AG04449 (cell line): Measurements from ENCODE around the gene PROS1.

Experiments
- CTCF ChIA-PET: fragments of 350-600 bp; formaldehyde crosslinking; extraction: SDS; loops from one replicate; lab custom pipeline; 2021; ENCODE audit warnings: antibody characterized with exemption; lab: Yijun Ruan, JAX
- POLR2A ChIA-PET: fragments of 400-600, 350-600 bp; formaldehyde crosslinking; extraction: SDS; loops from one replicate; lab custom pipeline; 2020; ENCODE audit warnings: antibody characterized with exemption, inconsistent platforms; lab: Yijun Ruan, JAX
- DNase-seq: peaks from one replicate; pipeline ENCODE4 v3.0.0-alpha.2; 2010; ENCODE audit warnings: low read depth, low spot score
- H3K4me3 ChIP-seq: 2 replicates; pipeline ENCODE4 v1.5.1; 2011; ENCODE audit warnings: low read depth, mild to moderate bottlenecking, control low read depth, low read length
- CTCF ChIP-seq: IDR thresholded peaks from one replicate; pipeline ENCODE4 v1.5.1; 2011; ENCODE audit warnings: mild to moderate bottlenecking, moderate library complexity, low read length, control low read depth, inconsistent platforms; ENCODE audit not compliant: insufficient read depth; ENCODE audit errors: missing control alignments

PROS1 gene

GRCh38 chr3:94011233-94011711 lies 37.6 kb upstream of the PROS1 start:
- TF ChIP-seq CTCF, result no peak
- POLR2A ChIA-PET, result no interaction called here
- no peak for DNase-seq
- CTCF ChIA-PET, result interaction anchor here (1.3 to 7.5 kb wide), 3 partner anchors 8 to 58 kb away, joined by 3 to 44 read pairs (median 6); partner anchors contain the start of genes DHFR2 and NSUN3
- no peak overlapping the region for H3K4me3 ChIP-seq

GRCh38 chr3:94009608-94010007 lies 35.9 kb upstream of the PROS1 start:
- CTCF ChIA-PET, result interaction anchor here (1.3 kb wide), 1 partner anchor 60 kb away, joined by 6 read pairs; no protein-coding TSS in a partner anchor
- no peak for DNase-seq
- POLR2A ChIA-PET, result no interaction called here
- TF ChIP-seq CTCF, result no peak
- H3K4me3 ChIP-seq, result no peak overlapping the region

- POLR2A ChIA-PET, result no interaction called here
- DNase-seq, result no peak
- CTCF ChIA-PET, result interaction anchor here (0.6 to 16.2 kb wide), 4 partner anchors 8 to 60 kb away, joined by 3 to 216 read pairs (median 52); no protein-coding TSS in a partner anchor
- TF ChIP-seq CTCF, result no peak
- H3K4me3 ChIP-seq, result no peak overlapping the region
Observed at GRCh38 chr3:94008253-94008652, 34.6 kb upstream of the PROS1 start.

GRCh38 chr3:94004301-94004910 lies 30.7 kb upstream of the PROS1 start:
- ChIA-PET POLR2A (interaction anchor here (0.5 kb wide), 1 partner anchor 11 kb away, joined by 3 read pairs; no protein-coding TSS in a partner anchor), CTCF (interaction anchor here (0.7 to 16.2 kb wide), 12 partner anchors 8 to 70 kb away, joined by 3 to 216 read pairs (median 5); partner anchors contain the start of genes DHFR2 and NSUN3)
- peak; percentile 66 for TF ChIP-seq CTCF
- peak; percentile 58 for DNase-seq
- no peak overlapping the region; the same call in 1 of the 2 replicates for H3K4me3 ChIP-seq

- ChIA-PET POLR2A (no interaction called here), CTCF (interaction anchor here (1.3 to 16.2 kb wide), 6 partner anchors 12 to 113 kb away, joined by 3 to 216 read pairs (median 31); partner anchors contain the start of genes DHFR2 and NSUN3)
- no peak for DNase-seq
- TF ChIP-seq CTCF, result no peak
- no peak overlapping the region for H3K4me3 ChIP-seq
Observed at GRCh38 chr3:94001827-94002495, 28.3 kb upstream of the PROS1 start.

GRCh38 chr3:94001191-94001590 lies 27.5 kb upstream of the PROS1 start:
- CTCF ChIA-PET, result interaction anchor here (1.3 to 16.2 kb wide), 4 partner anchors 11 to 114 kb away, joined by 3 to 216 read pairs (median 72); no protein-coding TSS in a partner anchor
- POLR2A ChIA-PET, result no interaction called here
- no peak for DNase-seq

More at GRCh38 chr3:94001191-94001590, 27.5 kb upstream of the PROS1 start:
- no peak overlapping the region for H3K4me3 ChIP-seq
- TF ChIP-seq CTCF, result no peak
